Measurements from ENCODE around the gene YES1.

GRCh38 chr18:785242-785641 lies 26.8 kb downstream of the YES1 start:
- TF ChIP-seq, protein P1, sequence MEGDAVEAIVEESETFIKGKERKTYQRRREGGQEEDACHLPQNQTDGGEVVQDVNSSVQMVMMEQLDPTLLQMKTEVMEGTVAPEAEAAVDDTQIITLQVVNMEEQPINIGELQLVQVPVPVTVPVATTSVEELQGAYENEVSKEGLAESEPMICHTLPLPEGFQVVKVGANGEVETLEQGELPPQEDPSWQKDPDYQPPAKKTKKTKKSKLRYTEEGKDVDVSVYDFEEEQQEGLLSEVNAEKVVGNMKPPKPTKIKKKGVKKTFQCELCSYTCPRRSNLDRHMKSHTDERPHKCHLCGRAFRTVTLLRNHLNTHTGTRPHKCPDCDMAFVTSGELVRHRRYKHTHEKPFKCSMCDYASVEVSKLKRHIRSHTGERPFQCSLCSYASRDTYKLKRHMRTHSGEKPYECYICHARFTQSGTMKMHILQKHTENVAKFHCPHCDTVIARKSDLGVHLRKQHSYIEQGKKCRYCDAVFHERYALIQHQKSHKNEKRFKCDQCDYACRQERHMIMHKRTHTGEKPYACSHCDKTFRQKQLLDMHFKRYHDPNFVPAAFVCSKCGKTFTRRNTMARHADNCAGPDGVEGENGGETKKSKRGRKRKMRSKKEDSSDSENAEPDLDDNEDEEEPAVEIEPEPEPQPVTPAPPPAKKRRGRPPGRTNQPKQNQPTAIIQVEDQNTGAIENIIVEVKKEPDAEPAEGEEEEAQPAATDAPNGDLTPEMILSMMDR (IDR thresholded peaks at IDR 0.05): no peak
- TF ChIP-seq EP300 (IDR thresholded peaks at IDR 0.05; ENCODE audit: low read depth): no peak
- TF ChIP-seq POLR2A (IDR thresholded peaks at IDR 0.05): no peak

All from transverse colon (tissue), 3 donors.